ENCODE results near the gene DACH1.

The DACH1 gene

DNA sequence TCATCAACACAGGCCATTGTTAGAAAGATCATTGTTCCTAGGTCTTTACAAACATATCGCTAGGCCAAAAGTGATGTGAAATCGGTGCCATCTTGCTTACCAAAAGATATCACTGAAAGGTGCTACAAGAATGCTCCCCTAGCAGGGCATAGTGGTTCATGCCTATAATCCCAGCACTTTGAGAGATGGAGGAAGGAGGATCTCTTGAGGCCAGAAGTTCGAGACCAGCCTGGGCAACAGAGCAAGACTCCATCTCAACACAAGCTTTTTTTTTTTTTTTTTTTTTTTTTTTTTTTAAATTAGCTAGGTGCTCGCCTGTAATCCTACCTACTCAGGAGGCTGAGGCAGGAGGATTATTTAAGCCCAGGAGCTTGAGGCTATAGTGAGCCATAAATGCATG is 92.1 kb downstream of the DACH1 start:
- no peak for DNase-seq (ENCODE audit: low read depth in 2 of 2)
- H3K4me3 ChIP-seq (replicated peaks in 1 of 2; ENCODE audit: low read depth in 2 of 2, low read length in 2 of 2) = no peak overlapping the region
- TF ChIP-seq, protein P1, sequence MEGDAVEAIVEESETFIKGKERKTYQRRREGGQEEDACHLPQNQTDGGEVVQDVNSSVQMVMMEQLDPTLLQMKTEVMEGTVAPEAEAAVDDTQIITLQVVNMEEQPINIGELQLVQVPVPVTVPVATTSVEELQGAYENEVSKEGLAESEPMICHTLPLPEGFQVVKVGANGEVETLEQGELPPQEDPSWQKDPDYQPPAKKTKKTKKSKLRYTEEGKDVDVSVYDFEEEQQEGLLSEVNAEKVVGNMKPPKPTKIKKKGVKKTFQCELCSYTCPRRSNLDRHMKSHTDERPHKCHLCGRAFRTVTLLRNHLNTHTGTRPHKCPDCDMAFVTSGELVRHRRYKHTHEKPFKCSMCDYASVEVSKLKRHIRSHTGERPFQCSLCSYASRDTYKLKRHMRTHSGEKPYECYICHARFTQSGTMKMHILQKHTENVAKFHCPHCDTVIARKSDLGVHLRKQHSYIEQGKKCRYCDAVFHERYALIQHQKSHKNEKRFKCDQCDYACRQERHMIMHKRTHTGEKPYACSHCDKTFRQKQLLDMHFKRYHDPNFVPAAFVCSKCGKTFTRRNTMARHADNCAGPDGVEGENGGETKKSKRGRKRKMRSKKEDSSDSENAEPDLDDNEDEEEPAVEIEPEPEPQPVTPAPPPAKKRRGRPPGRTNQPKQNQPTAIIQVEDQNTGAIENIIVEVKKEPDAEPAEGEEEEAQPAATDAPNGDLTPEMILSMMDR (IDR thresholded peaks at IDR 0.05; ENCODE audit: low read depth, low read length) = no peak

DNA sequence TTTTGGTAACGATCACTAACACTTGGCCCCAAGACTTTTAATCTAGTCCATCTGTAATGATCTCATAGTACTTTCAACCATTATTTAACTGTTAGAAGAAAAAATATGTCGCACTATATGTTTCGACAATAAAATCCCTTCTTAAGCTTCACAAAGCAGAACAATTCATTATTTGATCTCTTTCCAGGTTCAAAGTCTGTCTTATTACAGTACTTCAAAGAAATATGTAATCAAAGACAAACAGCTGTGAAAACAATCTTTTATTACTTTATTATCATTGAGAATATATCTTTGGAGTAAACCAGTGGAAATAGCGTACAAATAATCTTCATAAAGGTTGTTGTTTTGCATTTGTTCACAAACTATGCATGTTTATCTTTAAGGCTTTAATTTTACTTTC is 93.5 kb downstream of the DACH1 start:
- no peak overlapping the region for H3K4me3 ChIP-seq (replicated peaks in 1 of 2; ENCODE audit: low read depth in 2 of 2, low read length in 2 of 2)
- DNase-seq (ENCODE audit: low read depth in 2 of 2) = no peak
- TF ChIP-seq, protein P1 (IDR thresholded peaks at IDR 0.05; ENCODE audit: low read depth, low read length) = no peak

DNA sequence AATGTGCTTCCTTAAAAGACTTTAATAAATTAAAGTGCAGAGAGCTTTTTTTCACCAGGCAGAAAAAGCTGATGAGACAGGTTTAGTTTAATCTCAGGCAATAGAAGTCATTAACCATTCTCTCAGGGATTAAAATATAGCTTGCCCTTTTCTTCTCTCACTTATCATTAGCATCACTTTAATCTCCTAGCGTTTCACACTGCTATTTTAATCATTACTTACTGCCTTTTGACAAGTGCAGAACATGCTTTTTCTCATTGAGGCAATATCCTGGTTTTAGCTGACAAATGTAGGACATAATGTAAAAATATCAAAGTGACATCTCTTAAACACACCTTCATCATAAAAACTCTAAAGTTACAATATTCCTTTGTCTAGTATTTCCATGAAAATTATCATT is 94.6 kb downstream of the DACH1 start:
- no peak for DNase-seq (ENCODE audit: low read depth in 2 of 2)
- TF ChIP-seq, protein P1 (IDR thresholded peaks at IDR 0.05; ENCODE audit: low read depth, low read length) = no peak
- H3K4me3 ChIP-seq (replicated peaks in 1 of 2; ENCODE audit: low read depth in 2 of 2, low read length in 2 of 2) = no peak overlapping the region

DNA sequence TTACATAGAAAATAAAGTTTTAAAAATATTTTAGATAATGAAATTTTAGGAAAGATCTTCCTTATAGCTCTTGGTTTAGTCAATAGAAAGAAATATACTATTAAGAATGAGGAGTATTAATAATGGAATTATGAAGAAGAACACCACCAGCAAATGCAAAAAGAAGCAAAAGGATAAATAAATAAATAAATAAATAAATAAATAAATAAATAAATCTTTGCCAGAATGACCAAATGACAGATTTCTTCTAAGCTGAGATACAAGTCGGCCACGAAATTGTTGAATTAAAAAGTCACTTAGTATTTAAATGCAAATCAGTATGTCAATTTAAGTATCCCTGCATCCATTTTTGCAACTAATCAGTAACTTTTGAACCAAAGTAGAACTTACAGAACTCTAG is 95.9 kb downstream of the DACH1 start:
- no peak for DNase-seq (ENCODE audit: low read depth in 2 of 2)
- TF ChIP-seq, protein P1 (IDR thresholded peaks at IDR 0.05; ENCODE audit: low read depth, low read length) = no peak

DNA sequence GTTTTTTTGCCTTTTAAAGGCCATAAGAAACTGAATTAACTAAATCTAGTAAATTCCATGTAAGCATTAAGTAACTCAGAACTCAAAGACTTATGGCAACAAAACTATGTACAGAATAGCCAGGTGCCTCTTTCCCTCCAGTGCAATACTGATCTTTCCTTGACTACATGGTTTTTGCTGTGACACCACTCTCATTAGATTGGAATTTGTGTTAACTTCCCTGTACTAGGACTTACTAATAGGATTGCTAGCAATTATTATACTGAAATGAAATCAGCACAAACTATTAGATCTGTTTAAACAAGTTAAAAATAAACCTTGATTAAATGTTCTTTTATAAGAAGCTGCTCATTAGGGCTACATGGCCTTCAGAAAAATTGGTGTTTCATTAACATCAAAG is 96.3 kb downstream of the DACH1 start:
- TF ChIP-seq, protein P1 (IDR thresholded peaks at IDR 0.05; ENCODE audit: low read depth, low read length) = no peak
- DNase-seq (ENCODE audit: low read depth in 2 of 2) = no peak
- no peak overlapping the region for H3K4me3 ChIP-seq (replicated peaks in 1 of 2; ENCODE audit: low read depth in 2 of 2, low read length in 2 of 2)

More for the DNA sequence above, 95.9 kb downstream of the DACH1 start:
- H3K4me3 ChIP-seq (replicated peaks in 1 of 2; ENCODE audit: low read depth in 2 of 2, low read length in 2 of 2) = no peak overlapping the region

DNA sequence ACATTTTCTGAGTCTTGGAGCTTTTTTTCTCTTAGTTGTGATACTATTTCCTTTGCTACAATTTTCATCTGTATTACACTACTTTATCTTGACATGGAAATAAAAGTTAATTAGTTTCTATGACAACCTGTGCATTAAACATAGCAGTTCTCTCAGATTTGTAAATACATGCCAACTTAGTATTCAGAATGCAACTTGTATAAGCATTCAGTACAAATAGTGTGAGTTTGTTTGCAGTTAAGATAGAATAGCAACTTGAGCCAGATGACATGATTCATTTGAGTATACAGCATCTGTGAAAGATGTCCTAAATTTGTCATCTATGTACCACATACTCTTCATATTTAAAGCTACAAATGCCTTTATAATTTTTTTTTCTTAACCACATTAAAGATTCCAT is 98.1 kb downstream of the DACH1 start:
- TF ChIP-seq, protein P1 (IDR thresholded peaks at IDR 0.05; ENCODE audit: low read depth, low read length) = no peak
- no peak for DNase-seq (ENCODE audit: low read depth in 2 of 2)

More for the DNA sequence above, 98.1 kb downstream of the DACH1 start:
- H3K4me3 ChIP-seq (replicated peaks in 1 of 2; ENCODE audit: low read depth in 2 of 2, low read length in 2 of 2) = no peak overlapping the region
